DND-41 (cell line): ENCODE measurements around the gene PRDM5.

Experiments
- EZH2 ChIP-seq: IDR thresholded peaks from 3 replicates; pipeline ENCODE4 v1.6.1; 2012; ENCODE audit warnings: borderline replicate concordance, low read depth, mild to moderate bottlenecking, moderate library complexity, low read length, inconsistent platforms; ENCODE audit not compliant: severe bottlenecking
- TF ChIP-seq, protein P1 (sequence below): IDR thresholded peaks from 2 replicates; pipeline ENCODE4 v1.5.1; 2012; ENCODE audit warnings: borderline replicate concordance, low read length, moderate library complexity, mild to moderate bottlenecking; ENCODE audit not compliant: poor library complexity, severe bottlenecking; ENCODE audit errors: extremely low read depth

DNA sequence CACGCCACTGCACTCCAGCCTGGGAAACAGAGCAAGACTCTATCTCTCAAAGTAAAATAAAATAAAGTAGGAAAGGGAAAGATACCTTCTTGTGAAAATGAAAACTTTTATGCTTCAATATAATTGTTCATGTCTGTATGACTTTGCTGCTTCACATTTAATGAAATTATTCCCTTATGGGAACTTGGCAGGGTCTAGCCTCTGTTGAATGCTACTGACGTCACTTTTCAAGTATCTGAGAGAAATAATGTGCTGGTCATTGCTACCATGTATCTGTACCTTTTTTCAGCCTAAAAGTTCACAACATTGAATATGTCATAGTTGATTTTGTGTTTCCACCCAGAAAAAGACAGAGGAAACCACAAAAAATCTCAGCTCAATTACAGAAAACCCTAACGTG, 65.2 kb downstream of the PRDM5 start:
- no peak for TF ChIP-seq EZH2
- TF ChIP-seq, protein P1, sequence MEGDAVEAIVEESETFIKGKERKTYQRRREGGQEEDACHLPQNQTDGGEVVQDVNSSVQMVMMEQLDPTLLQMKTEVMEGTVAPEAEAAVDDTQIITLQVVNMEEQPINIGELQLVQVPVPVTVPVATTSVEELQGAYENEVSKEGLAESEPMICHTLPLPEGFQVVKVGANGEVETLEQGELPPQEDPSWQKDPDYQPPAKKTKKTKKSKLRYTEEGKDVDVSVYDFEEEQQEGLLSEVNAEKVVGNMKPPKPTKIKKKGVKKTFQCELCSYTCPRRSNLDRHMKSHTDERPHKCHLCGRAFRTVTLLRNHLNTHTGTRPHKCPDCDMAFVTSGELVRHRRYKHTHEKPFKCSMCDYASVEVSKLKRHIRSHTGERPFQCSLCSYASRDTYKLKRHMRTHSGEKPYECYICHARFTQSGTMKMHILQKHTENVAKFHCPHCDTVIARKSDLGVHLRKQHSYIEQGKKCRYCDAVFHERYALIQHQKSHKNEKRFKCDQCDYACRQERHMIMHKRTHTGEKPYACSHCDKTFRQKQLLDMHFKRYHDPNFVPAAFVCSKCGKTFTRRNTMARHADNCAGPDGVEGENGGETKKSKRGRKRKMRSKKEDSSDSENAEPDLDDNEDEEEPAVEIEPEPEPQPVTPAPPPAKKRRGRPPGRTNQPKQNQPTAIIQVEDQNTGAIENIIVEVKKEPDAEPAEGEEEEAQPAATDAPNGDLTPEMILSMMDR = no peak
